HG03354 (cell line): ENCODE measurements around the gene TAF1C.

Source experiments
- ATAC-seq: cut with Tn5 transposase; IDR thresholded peaks from one replicate; pipeline ENCODE4 v1.9.1; 2021; ENCODE audit warnings: mild to moderate bottlenecking; ENCODE audit not compliant: unreplicated experiment, poor library complexity, severe bottlenecking

Gene TAF1C

GRCh38 chr16:84165746-84166145 lies 21.1 kb downstream of the TAF1C start:
- no peak for ATAC-seq

- no peak for ATAC-seq
These were observed 25.1 kb downstream of the TAF1C start for GRCh38 chr16:84161801-84162200.

DNA sequence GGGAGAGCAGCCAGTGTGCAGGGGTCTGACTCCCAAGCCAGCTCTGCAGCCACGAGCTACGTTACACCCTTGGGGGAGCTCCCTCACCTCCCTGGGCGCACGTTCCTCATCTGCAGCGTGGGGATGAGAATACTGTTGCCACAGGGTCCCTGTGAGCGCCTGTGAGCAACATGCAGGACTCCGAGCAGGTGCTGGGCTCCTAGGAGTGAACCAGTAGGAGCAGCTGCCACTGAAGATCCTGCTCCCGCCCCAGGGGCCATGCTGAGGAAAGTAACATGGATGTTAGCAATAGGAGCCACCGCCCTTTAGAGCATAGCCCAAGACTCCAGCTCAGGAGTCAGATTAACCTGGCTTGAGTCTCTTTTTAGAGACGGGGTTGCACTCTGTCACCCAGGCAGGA lies 25.8 kb downstream of the TAF1C start:
- no peak for ATAC-seq

DNA sequence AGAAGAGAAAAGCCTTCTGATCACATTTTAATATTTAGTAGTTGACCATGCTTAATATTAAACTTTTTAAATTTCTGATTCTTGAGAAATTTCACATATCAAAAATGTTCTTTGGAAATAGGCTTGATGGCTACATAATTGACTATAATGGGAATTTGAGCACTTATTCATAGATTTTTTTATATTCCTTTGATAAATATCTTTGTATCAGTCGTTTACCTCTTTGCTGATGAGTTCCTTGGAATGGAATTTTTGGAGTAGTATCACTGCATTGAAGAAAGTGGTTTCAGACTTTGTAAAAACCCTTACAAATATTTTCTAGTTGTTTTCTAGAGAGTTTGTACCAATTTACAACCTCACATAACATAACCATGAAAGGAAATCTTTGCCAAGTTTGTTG lies 27.1 kb downstream of the TAF1C start:
- ATAC-seq: no peak

- ATAC-seq: no peak
These were observed 27.9 kb downstream of the TAF1C start for GRCh38 chr16:84159007-84159406.

DNA sequence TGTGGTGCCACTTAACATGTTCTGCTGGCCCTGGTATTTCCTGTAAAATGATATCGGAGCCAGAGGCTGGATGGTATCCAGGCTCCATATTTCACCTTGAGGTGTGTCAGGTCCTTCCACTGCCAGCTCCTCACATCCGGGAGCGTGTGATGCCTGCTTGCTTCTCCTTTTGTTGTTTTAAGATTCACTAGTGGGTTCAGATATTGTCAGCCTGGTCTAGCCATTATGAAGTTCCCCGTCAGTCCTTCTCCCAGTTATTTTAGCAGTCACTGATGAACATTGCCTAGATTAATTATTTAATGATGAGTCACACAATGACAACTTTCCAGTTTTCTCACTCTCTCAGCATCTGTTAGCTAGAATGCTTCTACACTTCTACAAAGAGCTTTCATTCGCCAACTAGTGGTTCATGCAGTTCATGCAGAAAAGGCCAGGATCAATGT lies 30.5 kb downstream of the TAF1C start:
- no peak for ATAC-seq

GRCh38 chr16:84155771-84156170 lies 31.1 kb downstream of the TAF1C start:
- ATAC-seq: no peak

- ATAC-seq: no peak
These were observed 31.6 kb downstream of the TAF1C start for GRCh38 chr16:84155226-84155625.

DNA sequence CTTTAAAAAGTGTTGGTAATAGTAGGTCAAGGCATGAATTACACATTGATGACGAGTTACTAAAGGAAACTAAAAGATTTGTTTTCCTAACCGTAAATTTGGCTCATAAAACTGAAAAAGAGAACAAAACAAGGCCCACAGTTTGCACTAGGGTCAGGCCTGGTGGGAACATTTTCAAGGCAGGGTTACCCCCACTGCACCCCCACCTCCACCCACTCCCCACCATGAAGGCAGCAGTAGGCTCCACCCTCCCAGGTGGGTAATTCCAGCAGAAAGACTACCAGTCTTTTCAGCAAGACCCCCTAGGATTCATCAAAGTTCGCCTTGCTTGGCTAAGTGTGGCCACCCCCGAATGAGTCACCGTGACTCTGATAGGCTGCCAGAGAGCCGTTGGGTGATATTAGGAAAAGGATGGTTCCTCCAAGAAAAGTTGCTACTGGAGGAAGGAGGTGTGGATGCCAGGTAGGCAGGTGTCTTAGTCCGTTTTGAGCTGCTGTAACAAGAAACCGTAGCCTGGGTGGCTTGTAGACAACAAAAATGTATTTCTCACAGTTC lies 33.1 kb downstream of the TAF1C start:
- ATAC-seq: no peak

- ATAC-seq: no peak
These were observed 35.9 kb downstream of the TAF1C start for GRCh38 chr16:84150926-84151325.

DNA sequence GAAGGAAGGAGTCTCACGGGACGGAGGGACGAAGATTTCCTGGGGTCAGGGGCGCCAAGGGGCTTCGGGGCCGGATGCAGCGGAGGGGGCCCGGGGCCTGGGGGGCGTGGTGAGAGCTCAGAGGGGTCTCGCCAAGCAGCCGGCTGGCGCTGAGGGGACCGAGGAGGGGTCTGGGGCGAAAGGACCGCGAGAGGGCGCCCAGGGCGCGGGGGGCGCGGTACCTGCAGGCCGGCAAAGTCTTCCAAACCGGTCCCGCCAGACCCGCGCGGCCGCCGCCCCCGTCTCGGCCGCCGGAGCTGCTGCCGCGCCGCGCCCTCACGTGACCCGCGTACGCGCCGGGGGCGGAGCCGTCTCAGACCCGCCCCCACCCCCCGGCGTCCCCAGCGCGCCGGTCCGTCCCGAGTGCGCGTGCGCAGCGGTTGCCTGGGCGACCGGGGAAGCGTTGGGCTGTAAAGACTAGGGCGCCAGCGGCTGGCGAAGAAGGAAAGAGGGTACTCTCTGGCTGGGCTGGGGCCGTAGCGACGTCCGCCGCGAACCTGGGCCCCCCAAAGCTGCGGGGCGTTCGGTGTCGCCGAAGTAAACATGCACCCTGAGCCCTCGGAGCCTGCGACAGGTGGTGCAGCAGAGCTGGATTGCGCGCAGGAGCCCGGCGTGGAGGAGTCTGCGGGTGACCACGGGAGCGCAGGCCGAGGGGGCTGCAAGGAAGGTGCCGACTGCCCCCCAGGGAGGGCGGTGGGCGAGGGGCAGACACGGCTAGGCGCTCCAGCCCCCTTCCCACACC lies 41.8 kb downstream of the TAF1C start, which contains the start of the genes DNAAF1 and HSDL1:
TSS of gene DNAAF1 (plus strand) at position 450 of the 781 bp plus-strand sequence. CDS start at position 583, 133 bp downstream.
TSS of gene HSDL1 (minus strand) at position 319 of the 781 bp plus-strand sequence. CDS start 13,856 bp downstream, outside the sequence.
- ATAC-seq: peak; percentile 80

GRCh38 chr16:84144209-84144858 lies 42.5 kb downstream of the TAF1C start:
- ATAC-seq: peak; percentile 35

DNA sequence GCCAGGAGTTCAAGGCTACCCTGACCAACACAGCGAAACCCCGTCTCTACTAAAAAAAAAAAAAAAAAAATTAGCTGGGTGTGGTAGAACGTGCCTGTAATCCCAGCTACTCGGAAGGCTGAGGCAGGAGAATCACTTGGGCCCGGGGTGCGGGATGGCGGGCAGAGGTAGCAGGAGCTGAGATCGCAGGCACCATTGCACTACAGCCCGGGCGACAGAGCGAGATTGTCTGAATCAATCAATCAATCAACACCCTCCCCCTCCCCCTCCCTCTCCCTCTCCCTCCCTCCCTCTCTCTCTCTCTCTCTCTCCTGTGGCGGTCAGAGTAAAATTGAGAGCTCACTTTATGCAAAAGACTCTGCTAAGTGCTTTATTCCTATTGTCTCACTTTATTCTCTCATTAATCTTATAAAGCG lies 43.1 kb downstream of the TAF1C start:
- ATAC-seq: no peak

DNA sequence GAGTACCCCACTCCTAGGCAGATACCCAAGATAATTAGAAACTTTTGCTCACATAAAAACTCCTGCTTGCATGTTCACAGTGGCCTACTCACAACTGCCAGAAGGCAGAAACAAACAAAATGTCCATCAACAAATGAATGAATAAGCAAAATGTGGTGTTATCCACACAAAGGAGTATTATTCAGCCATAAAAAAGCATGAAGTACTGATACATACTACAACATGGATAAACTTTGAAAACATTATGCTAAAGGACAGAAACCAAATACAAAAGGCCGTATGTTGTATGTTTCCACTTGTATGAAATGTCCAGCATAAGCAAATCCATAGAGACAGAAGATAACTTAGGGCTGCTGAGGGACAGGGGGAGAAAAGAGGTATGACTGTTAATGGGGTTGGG lies 43.8 kb downstream of the TAF1C start:
- no peak for ATAC-seq

GRCh38 chr16:84141143-84141670 lies 45.6 kb downstream of the TAF1C start:
- no peak for ATAC-seq

GRCh38 chr16:84139628-84140258 lies 47.1 kb downstream of the TAF1C start:
- ATAC-seq: no peak

DNA sequence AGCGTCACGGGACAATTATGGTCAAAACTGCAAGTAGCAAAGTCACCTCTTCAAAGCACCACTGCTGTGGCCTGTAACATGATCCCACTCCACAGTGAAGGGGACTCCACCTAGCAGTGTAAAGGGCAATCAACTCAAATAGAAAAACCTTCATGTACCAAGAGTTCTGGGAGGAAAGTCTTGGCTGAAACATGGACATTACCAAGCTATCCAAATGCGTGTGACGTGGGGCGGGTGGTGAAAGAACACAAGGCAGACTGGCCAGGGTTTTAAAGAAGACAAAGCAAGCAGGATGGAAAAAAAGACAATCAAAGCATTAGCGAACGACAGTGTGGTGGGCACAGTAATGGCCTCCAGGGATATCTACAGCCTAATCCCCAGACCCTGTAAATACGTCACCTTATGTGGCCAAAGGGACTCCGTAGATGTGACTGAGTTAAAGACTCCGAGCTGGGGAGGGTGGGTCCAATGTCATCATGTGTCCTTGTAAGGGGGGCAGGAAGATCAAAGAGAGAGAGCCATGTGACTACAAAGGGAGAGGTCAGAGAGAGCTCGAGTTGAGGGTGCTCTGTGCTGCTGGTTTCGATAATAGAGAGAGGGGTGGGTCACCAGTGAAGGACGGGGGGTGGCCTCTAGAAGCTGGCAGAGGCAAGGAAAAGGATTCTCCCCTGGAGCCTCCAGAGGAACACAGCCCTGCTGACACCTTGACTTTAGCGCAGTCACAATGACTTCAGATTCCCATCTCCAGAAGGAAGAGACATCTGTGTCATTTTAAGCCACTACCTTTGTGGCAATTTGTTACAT lies 47.8 kb downstream of the TAF1C start:
- peak; percentile 62 for ATAC-seq

DNA sequence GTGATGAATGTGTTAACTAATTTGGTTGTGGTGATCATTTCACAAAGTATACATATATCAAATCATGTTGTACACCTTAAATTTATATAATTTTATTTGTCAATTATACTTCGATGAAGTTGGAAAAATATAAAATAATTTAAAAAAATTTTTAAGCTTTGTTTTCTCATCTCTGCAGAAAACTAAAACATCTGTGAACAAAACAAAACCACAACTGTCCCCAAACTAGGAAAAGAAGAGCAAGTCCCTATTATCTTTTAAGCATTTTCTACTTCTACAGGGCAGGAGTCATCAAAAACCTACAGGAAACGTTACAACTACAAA lies 48.4 kb downstream of the TAF1C start:
- no peak for ATAC-seq

GRCh38 chr16:84137769-84138357 lies 49.0 kb downstream of the TAF1C start:
- no peak for ATAC-seq
